GM21423 (cell line): ENCODE data around the gene ADARB2.

Source experiments
- ATAC-seq: cut with Tn5 transposase; IDR thresholded peaks from one replicate; pipeline ENCODE4 v1.9.1; 2021; ENCODE audit warnings: mild to moderate bottlenecking, moderate library complexity; ENCODE audit not compliant: unreplicated experiment

Gene ADARB2

DNA sequence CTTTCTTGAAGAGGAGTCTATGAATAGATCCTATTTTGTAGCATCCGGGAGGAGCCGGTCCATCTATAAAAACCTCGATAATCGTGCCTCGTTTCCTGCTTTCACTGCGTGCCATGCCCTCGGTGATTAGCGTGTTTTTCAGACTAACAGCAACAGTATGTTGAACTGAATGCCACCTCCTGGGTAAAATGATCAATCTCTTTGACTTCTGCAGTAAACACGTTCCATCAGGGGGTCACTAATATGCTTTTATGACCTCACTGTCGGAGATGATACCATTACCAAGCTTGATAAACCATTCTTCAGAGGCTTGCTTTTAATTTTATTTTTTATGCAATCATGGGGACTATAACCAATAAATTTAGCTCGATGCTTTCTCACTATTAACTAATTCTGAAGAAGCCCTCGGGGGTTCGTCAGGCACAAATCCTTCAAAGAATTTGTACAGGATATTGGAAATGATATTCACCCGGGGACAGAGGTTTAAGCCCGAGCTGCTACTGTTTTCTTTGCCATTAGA lies 228.3 kb downstream of the ADARB2 start:
- ATAC-seq, result no peak

DNA sequence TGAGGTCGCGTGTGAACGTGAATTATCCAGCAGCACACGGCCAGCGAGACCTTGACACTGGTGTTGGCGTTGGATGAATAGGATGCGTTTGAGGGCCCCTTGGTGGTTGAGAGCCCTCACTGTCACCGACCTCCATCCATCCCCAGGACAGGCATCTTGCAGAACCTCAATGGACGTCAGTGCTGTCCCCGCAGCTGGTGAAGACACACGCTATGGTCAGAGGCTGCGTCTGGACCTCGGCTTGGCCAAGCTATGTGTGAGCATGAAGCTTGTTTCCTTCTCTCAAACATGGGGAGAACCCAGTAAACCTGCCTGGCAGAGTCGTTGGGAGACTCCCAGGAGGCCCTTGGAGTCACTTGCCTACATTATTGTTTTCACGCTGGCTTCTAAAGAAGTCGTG lies 229.2 kb downstream of the ADARB2 start:
- no peak for ATAC-seq

DNA sequence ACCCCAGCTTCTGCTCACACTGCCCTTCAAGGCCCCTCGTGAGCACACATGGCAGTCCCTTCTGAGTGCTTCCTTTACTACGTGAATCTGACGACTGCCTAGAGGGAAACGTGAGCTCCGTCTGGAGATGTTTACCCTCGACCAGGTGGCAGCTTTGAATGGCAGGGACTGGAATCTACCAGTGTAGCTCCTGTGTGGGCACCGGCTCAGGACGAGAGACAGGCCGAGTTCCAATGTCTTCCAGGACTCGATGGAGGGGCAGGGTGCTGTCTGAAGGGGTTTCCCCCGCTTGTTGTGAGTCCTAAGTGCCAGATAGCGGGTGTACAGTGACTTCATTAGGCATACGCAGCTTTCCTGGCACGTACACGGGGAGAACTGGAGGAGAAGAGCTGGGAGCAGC lies 229.9 kb downstream of the ADARB2 start:
- ATAC-seq, result no peak

DNA sequence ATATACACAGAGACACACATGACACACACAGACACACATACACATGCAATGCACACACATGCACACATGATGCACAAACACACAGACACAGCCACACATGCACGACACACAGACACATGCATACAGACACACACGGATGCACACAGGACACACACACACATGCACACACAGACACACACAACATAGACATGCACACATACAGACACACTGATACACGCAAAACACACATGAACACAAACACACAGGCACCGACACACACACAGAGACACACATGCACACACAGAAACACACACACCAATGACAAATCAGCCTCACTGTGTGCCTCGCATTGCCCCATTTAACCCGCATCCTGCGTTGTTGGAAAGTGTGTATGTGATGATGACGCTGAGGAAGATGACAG lies 232.4 kb downstream of the ADARB2 start:
- ATAC-seq, result no peak

DNA sequence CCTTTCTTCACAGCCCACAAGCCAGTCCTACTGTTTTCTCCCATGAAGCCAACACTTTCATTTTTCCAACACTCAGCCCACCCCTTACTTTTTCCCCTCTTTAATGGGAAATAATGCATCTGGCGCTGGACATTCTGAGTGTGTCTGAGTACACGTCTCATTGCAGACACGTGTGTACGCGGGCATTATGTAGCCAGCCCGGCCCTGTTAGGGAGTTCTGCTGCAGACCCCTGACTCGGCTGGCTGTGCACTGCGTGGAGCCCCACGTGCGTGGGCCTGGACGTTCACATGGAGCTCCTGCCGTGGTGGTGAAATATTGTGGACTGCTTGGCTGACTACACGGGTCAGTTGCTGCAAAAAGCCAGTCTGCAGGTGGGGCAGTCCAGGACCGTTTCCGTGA lies 233.0 kb downstream of the ADARB2 start:
- no peak for ATAC-seq

DNA sequence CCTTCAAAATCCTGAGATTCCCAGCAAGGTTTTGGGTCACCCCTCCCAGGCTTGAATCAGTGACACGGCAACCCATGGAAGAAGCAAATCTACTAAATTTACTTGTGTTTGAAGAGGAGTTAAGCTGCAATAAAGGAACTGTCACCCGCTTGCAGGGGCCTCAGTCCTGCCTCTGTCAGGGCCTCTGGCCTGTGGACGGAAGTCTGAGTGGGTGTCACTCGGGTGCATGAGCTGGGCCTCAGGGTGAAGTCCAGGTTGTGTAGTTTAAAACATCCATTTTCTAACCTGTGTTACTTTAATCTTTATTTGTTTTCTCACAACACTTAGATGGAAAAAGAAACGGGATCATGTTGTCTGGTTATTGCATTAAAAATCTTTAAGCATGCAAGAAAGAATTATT lies 234.9 kb downstream of the ADARB2 start:
- no peak for ATAC-seq

DNA sequence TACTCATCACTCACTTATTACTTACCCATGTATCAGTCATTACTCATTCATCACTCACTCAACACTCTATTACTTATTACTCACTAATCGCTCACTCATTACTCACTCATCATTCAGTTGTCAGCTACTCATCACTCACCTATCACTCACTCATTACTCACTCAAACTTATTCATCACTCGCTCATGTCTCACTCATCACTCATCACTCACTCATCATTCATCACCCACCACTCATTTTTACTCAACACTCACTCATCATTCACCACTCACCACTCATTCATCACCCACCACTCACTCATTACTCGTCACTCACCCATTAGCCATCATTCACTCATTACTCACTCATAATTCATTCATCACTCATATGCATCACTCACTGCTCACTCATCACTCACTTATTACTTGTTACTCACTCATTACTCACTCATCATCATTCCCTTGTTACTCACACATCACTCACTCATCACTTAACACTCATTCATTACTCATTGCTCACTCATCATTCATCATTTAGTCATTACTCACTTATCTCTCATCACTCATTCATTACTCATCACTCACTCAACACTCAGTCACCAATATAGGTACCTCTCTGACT lies 237.9 kb downstream of the ADARB2 start:
- ATAC-seq, result peak; percentile 36

DNA sequence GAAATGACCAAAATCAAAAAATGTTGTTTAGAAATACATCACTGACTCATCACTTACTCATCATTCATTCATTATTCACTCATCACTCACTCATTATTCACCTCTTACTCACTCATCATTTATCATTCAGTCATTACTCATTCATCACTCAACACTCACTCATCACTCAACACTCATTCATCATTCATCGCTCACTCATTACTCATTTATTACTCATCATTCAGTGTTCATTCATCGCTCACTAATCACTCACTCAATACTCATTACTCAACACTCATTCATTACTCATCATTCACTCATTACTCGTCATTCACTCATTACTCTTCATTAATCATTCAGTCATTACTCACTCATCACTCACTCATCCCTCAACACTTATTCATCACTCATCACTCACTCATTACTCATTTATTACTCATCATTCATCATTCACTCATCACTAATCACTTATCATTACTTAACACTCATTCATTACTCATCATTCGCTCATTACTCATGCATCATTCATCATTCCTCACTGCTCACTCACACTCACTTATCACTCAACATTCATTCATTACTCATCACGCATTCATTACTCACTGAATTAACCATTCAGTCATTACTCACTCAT lies 238.5 kb downstream of the ADARB2 start:
- peak; percentile 45 for ATAC-seq

DNA sequence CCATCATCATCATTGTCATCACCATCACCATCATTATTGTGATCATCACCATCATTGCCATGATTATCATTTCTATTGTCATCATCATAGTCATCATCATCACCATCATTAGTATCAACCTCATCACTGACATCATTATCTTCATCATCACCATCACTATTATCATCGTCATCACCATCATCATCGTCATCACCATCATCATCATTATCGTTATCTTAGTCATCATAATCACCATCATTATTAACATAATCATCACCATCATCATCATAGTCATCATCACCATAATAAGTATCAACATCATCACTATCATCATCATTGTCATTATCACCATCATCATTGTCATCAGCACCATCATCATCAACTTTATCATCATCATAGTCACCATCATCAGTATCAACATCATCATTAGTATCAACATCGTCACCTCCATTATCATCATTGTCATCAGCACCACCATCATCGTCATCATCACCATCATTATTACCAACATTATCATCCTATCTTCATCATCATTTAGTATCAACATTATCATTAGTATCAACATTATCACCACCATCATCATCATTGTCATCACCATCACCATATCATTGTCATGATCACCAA lies 241.3 kb downstream of the ADARB2 start:
- no peak for ATAC-seq

DNA sequence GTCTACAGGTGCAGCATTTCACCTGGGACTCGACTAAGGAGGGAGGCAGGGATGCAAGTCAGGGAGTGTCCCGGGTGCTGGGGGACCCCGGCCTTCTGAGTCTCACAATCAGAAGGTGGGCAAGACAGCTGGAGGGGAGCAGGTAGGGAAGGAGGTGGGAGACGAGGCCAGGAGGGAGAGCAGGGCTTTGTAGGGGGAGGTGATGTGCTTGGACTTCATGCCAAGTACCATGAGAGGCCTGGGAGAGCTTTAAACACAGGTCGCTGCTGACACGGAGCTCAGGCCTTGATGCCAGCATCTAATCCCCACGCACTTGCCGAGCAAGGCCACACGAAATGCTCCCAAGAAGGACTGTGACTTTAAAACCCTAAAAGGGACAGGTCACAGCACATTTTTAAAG lies 244.7 kb downstream of the ADARB2 start:
- ATAC-seq, result no peak

DNA sequence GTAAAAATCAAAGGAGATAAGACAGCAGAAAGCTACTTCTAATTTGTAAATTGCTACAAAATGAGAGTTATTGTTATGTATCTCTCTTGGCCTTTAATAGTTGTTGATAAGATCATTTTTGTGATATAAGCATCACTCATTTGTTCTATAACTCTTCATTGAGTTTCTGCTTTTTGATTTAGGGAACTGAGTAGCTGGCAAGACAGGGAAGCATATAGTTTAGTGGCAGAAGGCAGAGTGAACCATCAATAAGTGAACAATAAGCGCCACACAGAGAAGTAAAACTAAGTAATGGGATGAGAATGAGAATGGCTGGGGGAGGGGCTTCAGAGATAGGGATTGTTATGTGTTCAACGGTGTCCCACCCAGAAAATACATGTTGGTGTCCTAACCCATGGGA lies 245.4 kb downstream of the ADARB2 start:
- ATAC-seq, result no peak

DNA sequence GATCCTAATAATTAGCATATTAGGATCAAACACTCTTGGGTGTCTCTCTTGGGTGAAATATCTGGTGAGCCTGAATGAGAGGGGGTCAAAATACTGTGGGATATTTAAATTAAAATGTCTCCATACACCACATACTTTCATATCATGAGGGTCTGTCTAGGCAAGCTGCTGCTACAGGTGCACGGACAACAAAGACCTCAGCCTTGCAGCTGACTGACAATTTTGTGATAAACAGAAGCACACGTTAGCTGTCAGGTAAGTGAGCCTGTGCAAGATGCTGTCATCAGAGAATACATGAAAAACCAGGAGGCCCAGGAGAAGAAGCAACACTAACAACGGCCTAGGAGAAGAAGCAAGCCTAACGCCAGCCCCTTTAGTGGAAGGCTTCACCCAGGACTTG lies 247.5 kb downstream of the ADARB2 start:
- ATAC-seq, result no peak

DNA sequence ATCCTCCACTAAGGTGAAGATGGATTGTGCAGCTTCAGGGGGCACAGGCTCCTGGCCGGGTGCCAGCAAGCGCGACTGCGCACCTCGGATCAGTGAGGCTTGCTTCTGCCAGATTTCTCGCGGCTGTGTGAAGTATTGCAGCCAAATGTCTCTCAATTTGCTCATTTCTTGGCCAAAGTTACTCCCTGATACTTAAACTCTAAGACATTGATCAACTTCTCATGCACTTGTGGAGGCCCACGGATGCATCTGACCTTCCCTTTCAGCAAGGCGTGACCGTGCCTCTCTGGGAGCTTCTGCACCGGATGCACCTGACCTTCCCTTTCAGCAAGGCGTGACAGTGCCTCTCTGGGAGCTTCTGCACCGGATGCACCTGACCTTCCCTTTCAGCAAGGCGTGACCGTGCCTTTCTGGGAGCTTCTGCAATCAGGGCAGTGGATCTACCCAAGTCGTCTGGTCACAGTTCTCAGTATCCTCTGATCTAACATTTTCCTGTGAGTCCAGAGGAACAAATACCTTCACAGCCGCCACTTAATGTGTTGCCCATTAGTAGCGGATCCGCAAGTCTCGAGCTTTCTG lies 248.3 kb downstream of the ADARB2 start:
- peak; percentile 97 for ATAC-seq

DNA sequence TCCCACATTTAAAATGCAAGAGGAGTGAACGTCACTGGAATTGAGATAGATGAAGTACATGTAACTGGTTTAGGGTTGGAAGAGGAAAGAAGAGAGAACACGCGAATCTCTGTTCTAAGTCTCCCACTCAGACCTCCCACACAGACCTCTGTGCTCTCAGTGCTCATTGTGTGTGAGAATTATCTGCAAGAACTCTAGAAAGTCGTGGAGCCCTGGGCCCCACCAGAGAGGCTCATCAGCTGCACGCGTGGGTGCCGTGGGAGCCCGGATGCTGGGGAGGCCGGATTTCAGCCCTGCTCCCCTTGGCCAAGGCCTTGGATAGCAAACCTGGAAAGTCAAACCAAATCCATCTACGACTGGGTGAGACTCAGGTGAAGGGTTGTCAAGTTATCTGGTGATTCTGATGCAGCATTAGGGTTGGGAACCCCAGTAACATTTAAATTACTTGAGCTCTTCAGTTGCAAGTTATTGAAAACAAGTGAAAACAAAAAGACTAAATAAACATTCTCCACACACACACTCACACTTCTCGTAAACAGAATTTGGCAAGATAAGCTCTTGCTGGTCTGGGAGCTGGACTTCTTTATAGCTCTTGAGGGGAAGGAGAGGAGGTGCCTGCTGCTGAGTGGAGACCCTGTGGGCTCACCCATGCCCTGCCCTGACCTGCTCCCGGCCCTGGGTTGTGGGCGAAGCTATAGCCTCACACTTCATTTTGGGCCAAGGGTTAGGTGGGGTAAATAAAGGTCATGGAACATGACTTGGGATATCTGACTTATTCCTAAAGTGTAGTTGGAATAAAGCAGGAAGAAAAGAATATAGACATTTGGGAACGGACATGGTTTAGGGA lies 250.3 kb downstream of the ADARB2 start:
- ATAC-seq, result no peak

DNA sequence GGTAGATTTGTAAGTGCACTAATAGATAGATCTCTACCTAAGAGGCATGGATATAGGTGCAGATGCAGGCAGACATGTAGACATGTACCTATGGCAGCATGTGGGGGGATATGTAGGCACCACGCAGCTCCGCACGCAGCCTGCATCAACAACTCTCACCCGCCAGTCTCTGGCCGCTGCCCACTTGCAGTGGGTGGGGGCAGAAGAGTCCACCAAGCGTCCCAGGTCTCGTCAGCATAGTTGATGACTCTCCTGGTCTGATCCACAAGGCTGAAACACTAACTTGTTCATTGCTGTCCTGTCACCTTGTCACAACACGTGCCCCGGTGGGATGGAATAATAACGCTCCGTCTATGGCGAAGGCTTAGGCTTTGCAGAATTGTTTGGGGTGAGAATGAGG lies 252.0 kb downstream of the ADARB2 start:
- ATAC-seq, result no peak

DNA sequence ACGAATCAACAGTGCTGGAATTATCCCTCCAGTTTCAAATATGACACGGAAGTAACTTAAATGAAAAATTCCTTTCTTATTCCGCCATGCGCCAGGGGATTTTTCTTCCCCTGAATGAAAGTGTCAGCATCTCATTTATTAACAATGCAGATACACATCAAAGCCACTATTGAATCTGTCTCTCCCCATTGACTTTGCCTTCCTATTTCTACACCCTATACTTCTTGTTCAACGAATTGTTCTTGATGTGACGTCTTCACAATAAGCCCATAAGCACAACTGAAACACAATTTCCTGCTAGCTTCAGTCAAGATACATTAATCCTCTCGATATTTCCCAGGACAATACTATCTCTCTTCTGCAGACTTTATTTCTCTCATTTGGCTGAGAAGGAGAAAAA lies 253.5 kb downstream of the ADARB2 start:
- no peak for ATAC-seq

DNA sequence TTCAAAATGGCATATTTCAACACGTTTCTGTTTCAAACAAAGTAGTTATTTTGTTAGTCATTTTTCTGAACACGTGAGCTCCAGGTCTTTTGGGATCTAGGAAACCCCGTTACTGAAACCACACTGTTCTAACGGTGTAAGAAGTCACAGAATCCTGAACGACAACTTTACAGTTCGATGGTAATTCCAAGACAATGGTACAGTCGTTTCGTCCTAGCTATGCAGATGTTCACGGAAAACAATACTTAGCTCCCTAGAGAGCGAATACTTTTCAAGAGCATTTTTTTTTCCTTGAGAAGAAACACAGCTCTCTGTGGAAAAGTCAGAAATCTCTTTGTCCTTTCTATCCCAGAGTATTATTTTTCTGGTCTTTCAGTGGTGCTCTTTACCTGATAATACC lies 254.1 kb downstream of the ADARB2 start:
- no peak for ATAC-seq

DNA sequence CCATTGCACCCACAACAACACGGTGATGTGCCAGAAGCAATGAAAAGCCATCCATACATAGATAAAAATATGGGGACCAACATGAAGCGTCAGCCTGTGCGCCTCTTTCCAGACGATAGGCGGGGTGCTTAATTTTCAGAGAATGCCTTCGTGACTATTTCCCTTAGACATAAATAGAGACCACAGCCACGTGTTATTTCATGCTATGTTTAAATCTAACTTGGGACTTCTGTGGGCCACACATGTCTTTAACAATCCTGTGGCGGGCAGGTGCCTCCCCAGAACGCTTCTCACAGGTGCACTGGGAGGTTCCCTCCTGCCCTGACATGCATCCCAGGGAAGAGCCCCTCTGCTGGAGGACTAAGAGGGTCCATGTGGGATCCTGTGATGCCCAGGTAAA lies 259.7 kb downstream of the ADARB2 start:
- ATAC-seq, result no peak

DNA sequence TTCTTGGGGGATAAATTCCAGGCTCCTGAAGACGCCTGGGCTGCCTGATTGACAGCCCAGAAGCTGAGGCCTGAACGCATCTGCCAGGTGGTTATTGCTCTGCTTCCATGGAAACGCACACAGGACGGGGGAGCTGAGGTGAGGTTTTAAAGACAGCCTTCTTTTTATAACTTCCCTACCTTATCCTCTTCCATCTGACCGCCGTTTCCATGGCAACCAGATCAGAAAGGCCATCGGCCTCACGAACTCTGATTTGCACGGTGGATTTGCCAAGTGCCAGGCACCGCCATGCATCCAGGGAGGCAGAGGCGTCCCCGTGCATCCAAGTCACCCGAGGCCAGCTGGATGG lies 260.9 kb downstream of the ADARB2 start:
- no peak for ATAC-seq

DNA sequence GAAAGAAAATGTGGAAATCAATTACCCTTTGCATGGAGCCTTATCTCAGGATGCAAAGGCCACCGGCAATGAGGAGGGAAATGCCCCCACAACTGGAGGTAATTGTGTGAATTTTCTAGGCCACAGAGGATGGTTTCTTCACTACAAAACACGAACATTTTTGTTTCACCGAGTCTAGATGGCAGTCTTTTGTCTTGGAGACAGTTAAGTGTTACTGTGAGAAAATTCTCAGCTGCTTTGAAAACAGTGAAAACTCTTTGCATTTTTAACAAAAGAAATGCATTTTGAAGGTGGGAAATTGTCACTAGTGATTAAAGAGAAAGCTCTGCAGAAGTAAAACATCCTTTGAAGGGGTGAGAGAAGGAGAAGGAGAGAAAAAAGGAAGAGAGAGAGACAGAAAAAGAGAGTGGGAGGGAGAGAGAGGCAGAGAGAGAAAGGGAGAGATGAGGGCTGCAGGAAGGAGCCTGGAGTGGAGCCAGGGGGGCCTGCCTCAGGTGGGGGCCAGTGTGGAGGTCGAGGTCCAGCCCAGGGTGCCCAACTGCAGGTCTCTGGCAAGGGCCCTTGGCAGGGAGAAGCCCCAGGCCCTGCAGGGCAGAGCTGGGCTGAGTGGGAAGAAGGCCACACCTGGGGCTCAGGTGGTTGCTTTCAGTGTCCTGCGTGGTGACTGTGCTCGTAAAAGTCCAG lies 261.4 kb downstream of the ADARB2 start:
- ATAC-seq, result no peak

DNA sequence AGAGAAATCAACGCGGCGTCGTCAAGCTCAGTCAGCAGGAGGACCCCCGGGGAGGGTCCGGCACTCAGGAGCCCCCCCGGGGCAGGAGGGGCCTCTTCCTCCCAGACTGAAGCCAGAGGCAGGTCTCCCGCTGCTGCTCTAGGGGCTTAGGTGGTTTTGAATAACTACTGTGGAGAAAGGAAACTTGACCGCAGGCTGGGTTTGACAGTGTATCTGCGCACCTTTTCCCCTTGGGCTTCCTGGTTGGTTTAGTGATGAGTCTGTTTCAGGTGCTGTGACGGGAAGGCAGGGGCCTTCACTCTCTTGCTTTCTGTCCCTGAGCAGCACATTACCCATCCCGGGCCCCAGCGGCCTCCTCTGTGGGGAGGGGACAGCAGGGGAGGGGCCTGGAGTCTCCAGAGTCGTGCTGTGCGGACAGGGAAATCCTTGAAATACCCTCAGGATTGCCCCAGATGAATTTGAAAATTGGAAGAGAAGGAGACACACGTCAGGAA lies 262.2 kb downstream of the ADARB2 start:
- ATAC-seq, result no peak
